BE2C (cell line): ENCODE measurements around the gene CYTH3.

ENCODE experiments used
- DNase-seq: peaks from one replicate; pipeline ENCODE4 v3.0.0-alpha.2; 2020
- H3K27me3 ChIP-seq: fragments of 250-450 bp; sonication (Bioruptor Pico); 2 replicates; pipeline ENCODE4 v1.5.1; 2020; ENCODE audit warnings: mild to moderate bottlenecking
- H3K36me3 ChIP-seq: fragments of 250-450 bp; sonication (Bioruptor Pico); 2 replicates; pipeline ENCODE4 v1.5.1; 2020; ENCODE audit warnings: mild to moderate bottlenecking
- H3K4me1 ChIP-seq: fragments of 250-450 bp; sonication (Bioruptor Pico); 2 replicates; pipeline ENCODE4 v1.5.1; 2020
- H3K4me3 ChIP-seq: 2 replicates; pipeline ENCODE4 v1.5.1; 2011; ENCODE audit warnings: low read depth, low read length
- H3K9me3 ChIP-seq: fragments of 250-450 bp; sonication (Bioruptor Pico); 2 replicates; pipeline ENCODE4 v1.5.1; 2020
- CTCF ChIP-seq: IDR thresholded peaks from 2 replicates; pipeline ENCODE4 v1.5.1; 2012; ENCODE audit warnings: mild to moderate bottlenecking, low read depth, low read length

Gene CYTH3

GRCh38 chr7:6178298-6179029 lies 94.0 kb downstream of the CYTH3 start:
- Histone ChIP-seq H3K9me3 (no peaks in the 10 kb centered on the region), H3K36me3 (peaks cover 3% of the 10 kb centered on the region; the same call in 1 of the 2 replicates), H3K4me3 (no peak overlapping the region), H3K27me3 (no peaks in the 10 kb centered on the region), H3K4me1 (peaks cover 2% of the 10 kb centered on the region)
- no peak for TF ChIP-seq CTCF
- no peak for DNase-seq

GRCh38 chr7:6175645-6176044 lies 96.8 kb downstream of the CYTH3 start:
- Histone ChIP-seq H3K36me3 (peaks cover 3% of the 10 kb centered on the region), H3K4me3 (no peak overlapping the region), H3K4me1 (peaks cover 24% of the 10 kb centered on the region), H3K27me3 (no peaks in the 10 kb centered on the region), H3K9me3 (no peaks in the 10 kb centered on the region)
- no peak for DNase-seq
- TF ChIP-seq CTCF: no peak

- Histone ChIP-seq H3K4me1 (peaks cover 38% of the 10 kb centered on the region), H3K36me3 (peaks cover 16% of the 10 kb centered on the region), H3K27me3 (no peaks in the 10 kb centered on the region), H3K9me3 (no peaks in the 10 kb centered on the region), H3K4me3 (peak overlapping the region; percentile 58)
- DNase-seq: peak; percentile 47
- TF ChIP-seq CTCF: no peak
Measured at GRCh38 chr7:6172910-6173295, 99.5 kb downstream of the CYTH3 start.

- DNase-seq: peak; percentile 83
- H3K4me1 ChIP-seq: peaks cover 44% of the 10 kb centered on the region
- no peaks in the 10 kb centered on the region for H3K9me3 ChIP-seq
- peak overlapping the region; percentile 58 for H3K4me3 ChIP-seq
- H3K36me3 ChIP-seq: peaks cover 19% of the 10 kb centered on the region
- H3K27me3 ChIP-seq: no peaks in the 10 kb centered on the region
- TF ChIP-seq CTCF: no peak
Measured at GRCh38 chr7:6172224-6172909, 100.1 kb downstream of the CYTH3 start.

- Histone ChIP-seq H3K9me3 (no peaks in the 10 kb centered on the region), H3K4me1 (peaks cover 49% of the 10 kb centered on the region), H3K27me3 (no peaks in the 10 kb centered on the region), H3K36me3 (peaks cover 16% of the 10 kb centered on the region), H3K4me3 (peak overlapping the region; percentile 58)
- no peak for TF ChIP-seq CTCF
- DNase-seq: peak; percentile 72
Measured at GRCh38 chr7:6171532-6172223, 100.7 kb downstream of the CYTH3 start.
